Measurements from ENCODE around the gene ATG9B. TPM values are rescaled to one million over a fixed set of nuclear protein-coding genes. Genes with fewer than 3 reads are reported as not detected.

Gene ATG9B
- total and polyA plus RNA-seq, 2 donors (not counting 3 experiments of a cell fraction or from before 2014, with no cell fraction given), result 0.04 TPM; not detected in 1

GRCh38 chr7:151059367-151060112 lies 35.2 kb upstream of the ATG9B start, which contains the start of gene SLC4A2:
SLC4A2 (plus strand) TSS chr7:151059589; CDS start chr7:151061988, 2,399 bp downstream.
- FAIRE-seq, result peak; percentile 68
- peak; percentile 67 for DNase-seq (ENCODE audit: low read depth, low spot score)
- dilution Hi-C loops (cut with MboI; ENCODE audit: extremely low pct_ligation_motif_present, low sequenced_read_pairs), result no loop called here
- peak within 1 kb of the TSS; percentile 80 for H3K4me2 ChIP-seq (ENCODE audit: insufficient read depth, low read length)
- peaks cover 0 to 8% of the 10 kb centered on the region in 2 experiments for H3K36me3 ChIP-seq (ENCODE audit: control insufficient read depth in 2 of 2, extremely low read depth in 1 of 2, insufficient read depth in 2 of 2, low read length in 2 of 2)
- no TSS peak for BruUV-seq (replicated peaks)
- H3K4me3 ChIP-seq (replicated peaks in 1 of 3; ENCODE audit: insufficient read depth in 1 of 3, low read depth in 1 of 3, low read length in 3 of 3), result peak within 1 kb of the TSS; percentile 66 to 83 (median 78)
- H3K27ac ChIP-seq (ENCODE audit: insufficient read depth, low read depth, low read length), result peak within 1 kb of the TSS; percentile 81
- H3K9me3 ChIP-seq (replicated peaks; ENCODE audit: control insufficient read depth, insufficient read depth, low read length), result no peaks in the 10 kb centered on the region
- no peaks in the 10 kb centered on the region for H3K9me1 ChIP-seq (replicated peaks; ENCODE audit: control insufficient read depth, extremely low read depth, insufficient read depth, low read length)
- no peaks in the 10 kb centered on the region for H4K20me1 ChIP-seq (replicated peaks; ENCODE audit: control insufficient read depth, extremely low read depth, insufficient read depth, low read length)
- H3K27me3 ChIP-seq (ENCODE audit: control insufficient read depth in 2 of 2, insufficient read depth in 2 of 2, low read length in 2 of 2), result no peaks in the 10 kb centered on the region
- peak within 1 kb of the TSS; percentile 53 for H2AFZ ChIP-seq (ENCODE audit: low read depth, low read length)
- peak within 1 kb of the TSS; percentile 70 for H3K9ac ChIP-seq (replicated peaks; ENCODE audit: extremely low read depth, insufficient read depth, low read length)
- peaks cover 29% of the 10 kb centered on the region for H3K4me1 ChIP-seq (ENCODE audit: control insufficient read depth, extremely low read depth, insufficient read depth, low read length)
- TF ChIP-seq CTCF (IDR thresholded peaks at IDR 0.05; ENCODE audit: extremely low read depth in 1 of 2, insufficient read depth in 1 of 2, low read depth in 1 of 2, low read length in 2 of 2), result peak; percentile 27 to 74
- TF ChIP-seq MAX (IDR thresholded peaks at IDR 0.05; ENCODE audit: insufficient read depth, insufficient read length), result no peak
- peak; percentile 28 for TF ChIP-seq POLR2AphosphoS5 (IDR thresholded peaks at IDR 0.05; ENCODE audit: insufficient read depth, low read depth, low read length)
- no peak for TF ChIP-seq FOS (IDR thresholded peaks at IDR 0.05; ENCODE audit: borderline replicate concordance, insufficient read depth, low read length)
- TF ChIP-seq POLR2A (IDR thresholded peaks at IDR 0.05; ENCODE audit: low read depth, low read length), result peak; percentile 48
- intact Hi-C loops (cut with micrococcal nuclease), result loop anchor here (2.0 kb wide), 1 partner anchor 71 kb away; no protein-coding TSS in a partner anchor
- CTCF ChIA-PET, result interaction anchor here (0.8 to 2.8 kb wide), 9 partner anchors 12 to 97 kb away, joined by 3 to 11 read pairs (median 4); partner anchors contain the start of genes ABCB8 and FASTK
- POLR2A ChIA-PET, result interaction anchor here (1.5 kb wide), 1 partner anchor 20 kb away, joined by 4 read pairs; no protein-coding TSS in a partner anchor
- H3K79me2 ChIP-seq (ENCODE audit: control insufficient read depth, insufficient read depth, low read length), result peaks cover 34% of the 10 kb centered on the region
